Measurements from ENCODE around the gene C11orf52. TPM values are rescaled to one million over a fixed set of nuclear protein-coding genes. Genes with fewer than 3 reads are reported as not detected.

The C11orf52 gene
- total RNA-seq, 4 donors from 2014 or later: 5.0 to 6.9 TPM; not detected in 2

- Histone ChIP-seq H3K27ac (no peak overlapping the region), H3K4me3 (no peak overlapping the region), H3K4me1 (no peaks in the 10 kb centered on the region), H3K36me3 (peaks cover 0 to 34% (median 0%) of the 10 kb centered on the region in 3 donors), H3K9me3 (no peaks in the 10 kb centered on the region), H3K27me3 (no peaks in the 10 kb centered on the region)
- TF ChIP-seq POLR2A (IDR thresholded peaks at IDR 0.05) (no peak), CTCF (IDR thresholded peaks at IDR 0.05) (no peak), EP300 (IDR thresholded peaks at IDR 0.05) (no peak)
- 71 to 74% methylated on average over 5 of the region's 5 CpGs for whole genome bisulfite sequencing, 2 donors
- DNase-seq (ENCODE audit: low spot score in 2 of 2): no peak
Measured at GRCh38 chr11:111960916-111961315, 42.2 kb downstream of the C11orf52 start.

- WGBS, 2 donors: 81% methylated on average over 6 of the region's 6 CpGs
- Histone ChIP-seq H3K4me1 (no peaks in the 10 kb centered on the region), H3K36me3 (peaks cover 0 to 34% (median 0%) of the 10 kb centered on the region in 3 donors), H3K27ac (no peak overlapping the region), H3K27me3 (no peaks in the 10 kb centered on the region), H3K9me3 (no peaks in the 10 kb centered on the region), H3K4me3 (no peak overlapping the region)
- TF ChIP-seq EP300 (IDR thresholded peaks at IDR 0.05): no peak
- no peak for TF ChIP-seq POLR2A (IDR thresholded peaks at IDR 0.05)
- DNase-seq (ENCODE audit: low spot score in 2 of 2): no peak
Measured at GRCh38 chr11:111961389-111962300, 42.9 kb downstream of the C11orf52 start.

- WGBS, 2 donors: 73 to 80% methylated on average over 5 of the region's 5 CpGs
- no peak for TF ChIP-seq EP300 (IDR thresholded peaks at IDR 0.05)
- no peak for TF ChIP-seq CTCF (IDR thresholded peaks at IDR 0.05)
- no peak for TF ChIP-seq POLR2A (IDR thresholded peaks at IDR 0.05)
- no peaks in the 10 kb centered on the region for H3K4me1 ChIP-seq
- H3K27me3 ChIP-seq: no peaks in the 10 kb centered on the region
- H3K36me3 ChIP-seq: peaks cover 0 to 27% (median 0%) of the 10 kb centered on the region in 3 donors
- no peaks in the 10 kb centered on the region for H3K9me3 ChIP-seq
- no peak overlapping the region for H3K27ac ChIP-seq
- no peak overlapping the region for H3K4me3 ChIP-seq
- no peak for DNase-seq (ENCODE audit: low spot score in 2 of 2)
Measured at GRCh38 chr11:111963931-111964340, 45.2 kb downstream of the C11orf52 start.

- H3K27ac ChIP-seq: no peak overlapping the region
- no peak overlapping the region for H3K4me3 ChIP-seq
- no peaks in the 10 kb centered on the region for H3K27me3 ChIP-seq
- peaks cover 0 to 40% (median 0%) of the 10 kb centered on the region in 3 donors for H3K36me3 ChIP-seq
- H3K9me3 ChIP-seq: no peaks in the 10 kb centered on the region
- no peak for TF ChIP-seq POLR2A (IDR thresholded peaks at IDR 0.05)
- TF ChIP-seq EP300 (IDR thresholded peaks at IDR 0.05): no peak
- TF ChIP-seq CTCF (IDR thresholded peaks at IDR 0.05): no peak
- H3K4me1 ChIP-seq: no peaks in the 10 kb centered on the region
- WGBS, 2 donors: 97 to 98% methylated on average over 5 of the region's 5 CpGs
- no peak for DNase-seq (ENCODE audit: low spot score in 2 of 2)
Measured at GRCh38 chr11:111966678-111967077, 48.0 kb downstream of the C11orf52 start.

- TF ChIP-seq EP300 (IDR thresholded peaks at IDR 0.05) (no peak), POLR2A (IDR thresholded peaks at IDR 0.05) (no peak)
- H3K9me3 ChIP-seq: no peaks in the 10 kb centered on the region
- H3K27ac ChIP-seq: no peak overlapping the region
- H3K4me3 ChIP-seq: no peak overlapping the region
- 78 to 81% methylated on average over 6 of the region's 6 CpGs for WGBS, 2 donors
- H3K4me1 ChIP-seq: no peaks in the 10 kb centered on the region
- no peak for DNase-seq (ENCODE audit: low spot score in 2 of 2)
- H3K27me3 ChIP-seq: no peaks in the 10 kb centered on the region
- H3K36me3 ChIP-seq: peaks cover 0 to 47% (median 0%) of the 10 kb centered on the region in 3 donors
Measured at GRCh38 chr11:111967649-111968048, 48.9 kb downstream of the C11orf52 start.

GRCh38 chr11:111969344-111969743, 50.6 kb downstream of the C11orf52 start:
- 93 to 94% methylated on average over 3 of the region's 3 CpGs for WGBS, 2 donors
- TF ChIP-seq POLR2A (IDR thresholded peaks at IDR 0.05): no peak
- no peaks in the 10 kb centered on the region for H3K27me3 ChIP-seq
- no peak overlapping the region for H3K4me3 ChIP-seq
- H3K4me1 ChIP-seq: peaks cover 0 to 2% (median 0%) of the 10 kb centered on the region in 4 donors
- DNase-seq (ENCODE audit: low spot score in 2 of 2): no peak
- H3K36me3 ChIP-seq: peaks cover 0 to 49% (median 0%) of the 10 kb centered on the region in 3 donors
- no peak overlapping the region for H3K27ac ChIP-seq
- no peaks in the 10 kb centered on the region for H3K9me3 ChIP-seq

Measured in tibial nerve (tissue), 4 donors.